GM12875 (cell line): Measurements from ENCODE around the gene SIGLEC1.

Source experiments
- H3K4me3 ChIP-seq: one replicate; pipeline ENCODE4 v1.5.1; 2011; ENCODE audit warnings: low read depth, low read length, control low read depth
- CTCF ChIP-seq: IDR thresholded peaks from 2 replicates; pipeline ENCODE4 v1.5.1; 2011; ENCODE audit warnings: low read depth, mild to moderate bottlenecking, control low read depth, inconsistent platforms, low read length, moderate library complexity, borderline replicate concordance; ENCODE audit not compliant: insufficient read depth

Gene SIGLEC1

GRCh38 chr20:3732327-3733118, 20.1 kb upstream of the SIGLEC1 start, which contains the start of gene HSPA12B:
TSS of gene HSPA12B (plus strand) at chr20:3732685. CDS start at chr20:3738675, 5,990 bp downstream.
- no peak within 1 kb of the TSS for H3K4me3 ChIP-seq
- no peak for TF ChIP-seq CTCF

GRCh38 chr20:3731944-3732326, 19.5 kb upstream of the SIGLEC1 start:
- no peak for TF ChIP-seq CTCF
- H3K4me3 ChIP-seq, result no peak overlapping the region

GRCh38 chr20:3730803-3731672, 18.6 kb upstream of the SIGLEC1 start:
- no peak for TF ChIP-seq CTCF
- H3K4me3 ChIP-seq, result no peak overlapping the region

GRCh38 chr20:3729811-3730540, 17.6 kb upstream of the SIGLEC1 start:
- no peak overlapping the region for H3K4me3 ChIP-seq
- TF ChIP-seq CTCF, result no peak

GRCh38 chr20:3729378-3729777, 17.0 kb upstream of the SIGLEC1 start:
- no peak overlapping the region for H3K4me3 ChIP-seq
- TF ChIP-seq CTCF, result no peak

- no peak for TF ChIP-seq CTCF
Measured at GRCh38 chr20:3728876-3729275, 16.5 kb upstream of the SIGLEC1 start.

More at GRCh38 chr20:3728876-3729275, 16.5 kb upstream of the SIGLEC1 start:
- H3K4me3 ChIP-seq, result no peak overlapping the region
